H1 (cell line): ENCODE data around the gene ZC3H18.

ENCODE experiments used
- CTCF ChIP-seq, 3 experiments: IDR thresholded peaks; 1 replicate in 2 of 3; 2 replicates in 1 of 3; pipeline versions ENCODE4 v1.5.1 to v1.6.1; 2011; ENCODE audit warnings: low read length in 3 of 3, mild to moderate bottlenecking in 3 of 3, inconsistent platforms in 2 of 3, low read depth in 1 of 3, moderate library complexity in 1 of 3; ENCODE audit not compliant: insufficient read depth in 1 of 3; ENCODE audit errors: control extremely low read depth in 1 of 3
- EZH2 ChIP-seq: fragments of 200-600 bp; sonication (generic); IDR thresholded peaks from 2 replicates; pipeline ENCODE4 v1.7.1; 2012; ENCODE audit warnings: low read depth, mild to moderate bottlenecking, moderate library complexity, low read length, inconsistent platforms; ENCODE audit not compliant: severe bottlenecking
- POLR2A ChIP-seq, 2 experiments: IDR thresholded peaks; 1 replicate in 1 of 2; 2 replicates in 1 of 2; pipeline ENCODE4 v1.6.1; 2011; ENCODE audit warnings: low read depth in 2 of 2, low read length in 2 of 2, mild to moderate bottlenecking in 2 of 2; ENCODE audit errors: control extremely low read depth in 1 of 2
- POLR2AphosphoS5 ChIP-seq: IDR thresholded peaks from 2 replicates; pipeline ENCODE4 v1.6.1; 2011; ENCODE audit warnings: low read depth, low read length
- RFX5 ChIP-seq: IDR thresholded peaks from 2 replicates; pipeline ENCODE4 v1.6.1; 2011; ENCODE audit warnings: low read depth, low read length, improper control_type of control experiment, borderline replicate concordance
- SIN3A ChIP-seq, 2 experiments: IDR thresholded peaks in 1 of 2; conservative IDR thresholded peaks in 1 of 2; 2 replicates each; pipeline ENCODE4 v1.6.1; 2011 to 2012; ENCODE audit warnings: low read length in 2 of 2, improper control_type of control experiment in 1 of 2, low read depth in 1 of 2, mild to moderate bottlenecking in 1 of 2
- YY1 ChIP-seq: IDR thresholded peaks from 2 replicates; pipeline ENCODE4 v1.6.1; 2011; ENCODE audit warnings: low read depth, mild to moderate bottlenecking, low read length
- TF ChIP-seq, protein P1 (sequence below): IDR thresholded peaks from 2 replicates; pipeline ENCODE4 v1.6.1; 2012; ENCODE audit warnings: inconsistent platforms

DNA sequence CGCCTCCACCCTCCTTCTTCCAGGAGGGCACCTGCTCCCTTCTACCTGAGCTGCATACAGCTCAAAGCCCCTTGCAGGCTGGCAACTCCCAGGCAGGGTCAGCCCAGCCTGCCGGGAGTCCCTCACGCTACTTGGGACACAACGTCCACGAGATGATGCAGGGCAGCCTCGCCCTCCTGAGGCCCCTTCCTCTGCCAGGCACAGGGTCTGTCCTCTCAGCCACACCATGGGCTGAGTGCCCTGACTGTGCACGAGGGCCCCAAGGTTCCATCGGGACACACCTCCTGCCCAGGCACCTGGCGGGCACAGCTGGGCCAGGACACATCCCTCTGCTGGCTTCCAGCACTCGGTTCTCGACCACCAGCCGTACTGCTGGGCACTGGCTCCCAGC lies 30.9 kb upstream of the ZC3H18 start:
- TF ChIP-seq RFX5 (no peak), CTCF (IDR thresholded peaks at IDR 0.05; ENCODE audit: control extremely low read depth in 1 of 3, insufficient read depth in 1 of 3, low read depth in 1 of 3, low read length in 3 of 3) (no peak), EZH2 (no peak), POLR2AphosphoS5 (no peak), SIN3A (conservative IDR thresholded peaks at IDR 0.05 in 1 of 2, IDR thresholded peaks at IDR 0.05 in 1 of 2; ENCODE audit: low read depth in 1 of 2, low read length in 2 of 2) (no peak), POLR2A (IDR thresholded peaks at IDR 0.05; ENCODE audit: control extremely low read depth in 1 of 2, low read depth in 2 of 2, low read length in 2 of 2) (no peak), YY1 (no peak)
- TF ChIP-seq, protein P1, sequence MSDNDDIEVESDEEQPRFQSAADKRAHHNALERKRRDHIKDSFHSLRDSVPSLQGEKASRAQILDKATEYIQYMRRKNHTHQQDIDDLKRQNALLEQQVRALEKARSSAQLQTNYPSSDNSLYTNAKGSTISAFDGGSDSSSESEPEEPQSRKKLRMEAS, result no peak
